CD4-positive, alpha-beta T cell treated with Interleukin-17A for 1 hour (primary cell): ENCODE measurements around the gene LENEP.
A peak's percentile ranks its signal among the peaks of the same experiment; 100 is the strongest.
"Not testable (repeated sequence)": the region's sequence is repeated elsewhere in the genome, so short reads cannot be mapped to it uniquely, and the experiment has no call there.

Experiments used
- DNase-seq: peaks from one replicate; pipeline ENCODE4 v3.0.0-alpha.2; 2020

Gene LENEP

DNA sequence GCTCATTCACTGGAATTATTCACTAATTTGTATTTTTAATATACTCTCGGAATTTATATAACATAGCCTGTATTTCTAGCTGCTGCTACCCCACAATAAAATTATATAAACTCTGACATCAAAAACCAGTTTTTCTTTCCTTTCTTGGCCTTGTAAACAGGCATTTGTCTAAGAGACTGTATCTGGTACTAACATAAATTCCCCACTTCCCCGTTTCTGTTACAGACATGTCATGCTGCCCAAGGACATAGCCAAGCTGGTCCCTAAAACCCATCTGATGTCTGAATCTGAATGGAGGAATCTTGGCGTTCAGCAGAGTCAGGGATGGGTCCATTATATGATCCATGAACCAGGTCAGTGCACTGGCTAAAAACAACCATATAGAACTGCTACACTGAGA is 15.6 kb upstream of the LENEP start:
- not testable (repeated sequence) for DNase-seq

DNA sequence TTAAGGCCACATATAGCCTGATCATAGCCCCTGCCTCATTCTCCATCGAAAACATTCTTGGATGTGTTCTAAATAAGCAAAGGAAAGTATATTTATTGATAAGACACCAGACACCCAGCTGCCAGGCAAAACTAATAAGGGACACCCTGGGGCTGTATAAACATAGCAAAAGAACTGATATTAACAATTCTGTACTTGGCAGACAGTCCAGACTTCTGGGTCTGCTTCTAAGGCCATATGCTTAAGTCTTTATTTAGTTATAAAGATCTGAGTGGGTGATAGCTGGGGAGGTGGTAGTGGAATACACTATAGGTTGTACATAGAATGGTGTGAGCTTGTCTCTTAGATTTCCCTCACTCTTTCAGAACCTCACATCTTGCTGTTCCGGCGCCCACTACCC is 15.0 kb upstream of the LENEP start:
- no peak for DNase-seq

DNA sequence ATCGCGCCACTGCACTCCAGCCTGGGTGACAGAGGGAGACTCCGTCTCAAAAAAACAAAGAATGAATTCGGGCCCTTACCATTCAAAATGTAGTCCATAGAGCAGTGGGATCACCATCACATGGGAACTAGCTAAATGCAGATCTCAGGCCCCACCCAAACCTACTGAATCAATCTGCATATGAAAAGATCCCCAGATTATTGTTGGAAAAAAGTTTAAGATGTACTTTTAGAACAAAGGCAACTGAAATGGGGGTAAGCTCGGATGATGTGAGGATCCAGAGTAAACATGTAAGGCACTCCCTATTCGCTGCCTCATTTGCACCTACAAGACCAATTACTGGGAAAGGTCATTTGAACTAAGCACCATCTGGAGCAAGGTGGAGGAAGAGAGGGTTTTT is 11.0 kb upstream of the LENEP start:
- no peak for DNase-seq

DNA sequence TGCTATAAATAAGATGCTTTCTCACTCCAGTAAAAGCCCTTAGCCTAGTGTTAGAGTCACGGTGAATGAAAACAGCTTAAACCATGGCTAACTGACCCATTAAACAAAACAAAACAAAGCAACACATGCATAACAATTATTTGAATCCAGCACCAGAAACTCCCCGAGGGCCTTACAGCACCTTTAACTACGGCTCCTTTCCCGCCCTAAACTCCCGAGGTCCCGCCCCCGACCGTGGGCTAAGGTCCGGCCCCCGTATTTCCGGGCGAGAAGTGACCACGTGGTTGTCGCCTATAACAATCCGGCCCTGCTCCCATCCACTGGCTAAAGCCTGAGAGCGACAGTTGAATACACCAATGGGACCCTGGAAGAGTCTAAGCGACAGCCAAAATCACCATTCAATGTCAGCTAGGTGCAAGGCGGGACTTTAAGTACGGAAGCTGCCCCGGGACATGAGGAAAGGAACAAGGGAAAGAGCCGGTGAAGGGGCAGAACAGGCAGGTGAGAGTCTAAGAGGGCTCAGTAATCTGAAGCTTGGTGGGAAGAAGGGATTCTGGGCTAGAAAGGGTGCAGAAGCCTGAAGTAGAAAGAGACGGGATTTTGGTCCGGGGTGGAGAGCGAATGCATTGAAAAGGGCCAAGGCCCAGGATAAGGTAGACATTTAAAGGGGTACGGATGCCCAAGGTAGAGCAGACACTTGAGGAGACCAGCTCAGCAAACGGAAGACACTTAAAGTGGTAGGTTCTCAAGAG is 10.3 kb upstream of the LENEP start, which contains the start of gene FLAD1:
Gene FLAD1 (plus strand): TSS at position 448 of the 752 bp plus-strand sequence. CDS start 351 bp downstream, outside the sequence.
- peak; percentile 99 for DNase-seq

DNA sequence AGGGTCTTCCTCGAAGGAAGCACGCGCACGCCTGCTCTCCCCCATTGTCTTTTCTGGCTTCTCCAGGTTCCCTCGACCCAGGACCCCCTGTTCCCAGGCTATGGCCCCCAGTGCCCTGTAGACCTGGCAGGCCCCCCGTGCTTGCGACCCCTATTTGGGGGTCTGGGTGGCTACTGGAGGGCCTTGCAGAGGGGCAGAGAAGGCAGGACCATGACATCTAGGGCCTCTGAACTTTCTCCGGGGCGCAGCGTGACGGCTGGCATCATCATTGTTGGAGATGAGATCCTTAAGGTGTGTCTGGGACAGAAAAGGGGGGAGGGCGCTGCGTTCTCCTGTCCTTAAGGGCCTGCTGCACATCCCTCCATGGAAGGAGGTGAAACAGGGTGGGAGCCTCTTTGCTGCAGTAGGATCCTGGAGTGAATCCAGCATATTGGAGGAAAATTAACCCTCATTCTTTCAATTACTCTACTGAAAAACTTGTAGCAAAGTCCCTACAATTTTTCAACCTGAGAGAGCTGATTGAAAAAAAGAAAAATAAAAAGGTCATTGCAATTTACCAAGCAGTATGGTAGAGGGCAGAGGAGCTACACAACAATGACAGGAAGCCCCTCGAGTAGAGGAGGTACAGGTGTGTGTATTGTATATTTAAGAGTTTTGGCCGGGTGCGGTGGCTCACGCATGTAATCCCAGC is 9.5 kb upstream of the LENEP start:
- DNase-seq: no peak

DNA sequence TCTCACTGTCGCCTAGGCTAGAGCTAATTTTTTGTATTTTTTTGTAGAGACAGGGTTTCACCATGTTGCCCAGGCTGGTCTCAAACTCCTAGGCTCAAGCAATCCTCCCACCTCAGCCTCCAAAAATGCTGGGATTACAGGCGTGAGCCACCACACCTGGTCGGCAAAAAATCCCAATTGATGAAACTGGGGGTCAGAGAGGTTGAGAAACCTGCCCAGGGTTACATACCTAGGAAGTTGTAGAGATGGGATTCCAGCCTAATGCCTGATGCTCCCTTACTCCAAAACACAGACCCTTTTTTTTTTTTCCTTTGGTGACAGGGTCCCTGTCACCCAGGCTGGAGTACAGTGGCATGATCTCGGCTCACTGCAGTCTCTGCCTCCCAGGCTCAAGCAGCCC is 6.7 kb upstream of the LENEP start:
- not testable (repeated sequence) for DNase-seq

DNA sequence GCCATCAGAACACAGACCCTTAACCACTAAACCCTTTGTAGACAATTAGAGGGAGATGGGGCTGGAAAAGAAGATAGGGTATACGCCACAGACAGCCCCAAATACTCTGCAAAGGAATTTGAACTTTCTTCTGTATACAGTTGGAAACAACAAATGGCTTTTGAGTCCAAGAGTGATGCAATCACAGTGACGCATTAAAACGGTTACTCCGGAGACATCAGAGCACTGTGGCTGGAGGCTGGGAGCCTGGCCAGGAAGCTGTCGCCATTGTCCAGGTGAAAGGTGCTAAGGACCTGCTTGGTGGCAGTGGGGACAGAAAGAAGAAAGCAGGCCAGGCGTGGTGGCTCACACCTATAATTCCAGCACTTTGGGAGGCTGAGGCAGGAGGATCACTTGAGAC is 6.1 kb upstream of the LENEP start:
- no peak for DNase-seq

DNA sequence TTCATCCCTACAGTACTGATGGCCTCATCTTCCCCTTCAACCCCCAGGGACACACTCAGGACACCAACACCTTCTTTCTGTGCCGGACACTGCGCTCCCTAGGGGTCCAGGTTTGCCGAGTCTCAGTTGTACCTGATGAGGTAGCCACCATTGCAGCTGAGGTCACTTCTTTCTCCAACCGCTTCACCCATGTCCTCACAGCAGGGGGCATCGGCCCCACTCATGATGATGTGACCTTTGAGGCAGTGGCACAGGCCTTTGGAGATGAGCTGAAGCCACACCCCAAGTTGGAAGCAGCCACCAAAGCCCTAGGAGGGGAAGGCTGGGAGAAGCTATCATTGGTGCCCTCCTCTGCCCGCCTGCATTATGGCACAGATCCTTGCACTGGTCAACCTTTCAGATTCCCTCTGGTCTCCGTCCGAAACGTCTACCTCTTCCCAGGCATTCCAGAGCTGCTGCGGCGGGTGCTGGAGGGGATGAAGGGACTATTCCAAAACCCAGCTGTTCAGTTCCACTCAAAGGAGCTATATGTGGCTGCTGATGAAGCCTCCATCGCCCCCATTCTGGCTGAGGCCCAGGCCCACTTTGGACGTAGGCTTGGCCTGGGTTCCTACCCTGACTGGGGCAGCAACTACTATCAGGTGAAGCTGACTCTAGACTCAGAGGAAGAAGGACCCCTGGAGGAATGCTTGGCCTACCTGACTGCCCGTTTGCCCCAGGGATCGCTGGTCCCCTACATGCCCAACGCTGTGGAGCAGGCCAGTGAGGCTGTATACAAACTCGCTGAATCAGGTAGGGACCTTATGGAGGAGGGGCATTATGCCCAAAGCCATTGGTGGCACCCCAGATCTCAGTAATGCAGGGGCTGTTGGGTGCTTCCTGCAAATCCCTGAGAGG is 5.1 kb upstream of the LENEP start:
- no peak for DNase-seq

DNA sequence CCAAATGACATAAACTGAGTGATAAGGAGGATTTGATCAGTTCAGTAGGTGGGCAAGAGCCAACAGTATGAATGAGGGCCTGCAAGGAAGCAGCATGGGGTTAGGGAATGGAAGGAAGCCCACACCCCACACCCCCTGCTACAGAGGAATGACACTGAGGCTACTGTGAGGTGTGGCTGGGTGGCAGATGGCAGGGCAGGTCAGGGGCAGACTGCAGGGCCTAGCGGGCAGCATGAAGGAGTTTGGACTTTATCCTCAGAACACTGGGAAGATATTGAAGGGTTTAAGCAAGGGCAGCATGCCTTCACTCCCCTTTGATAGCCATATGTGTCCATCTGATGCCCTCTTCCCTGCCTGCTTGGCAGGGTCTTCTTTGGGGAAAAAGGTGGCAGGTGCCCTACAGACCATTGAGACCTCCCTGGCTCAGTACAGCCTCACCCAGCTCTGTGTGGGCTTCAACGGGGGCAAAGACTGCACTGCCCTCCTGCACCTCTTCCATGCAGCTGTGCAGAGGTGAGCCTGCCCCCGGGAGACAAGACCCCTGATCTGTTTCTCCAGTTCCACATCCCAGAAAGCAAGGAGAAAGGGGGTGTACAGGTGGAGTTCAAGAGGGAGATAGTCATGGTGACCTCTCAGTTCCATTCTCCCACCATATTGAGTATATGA is 4.1 kb upstream of the LENEP start:
- no peak for DNase-seq

DNA sequence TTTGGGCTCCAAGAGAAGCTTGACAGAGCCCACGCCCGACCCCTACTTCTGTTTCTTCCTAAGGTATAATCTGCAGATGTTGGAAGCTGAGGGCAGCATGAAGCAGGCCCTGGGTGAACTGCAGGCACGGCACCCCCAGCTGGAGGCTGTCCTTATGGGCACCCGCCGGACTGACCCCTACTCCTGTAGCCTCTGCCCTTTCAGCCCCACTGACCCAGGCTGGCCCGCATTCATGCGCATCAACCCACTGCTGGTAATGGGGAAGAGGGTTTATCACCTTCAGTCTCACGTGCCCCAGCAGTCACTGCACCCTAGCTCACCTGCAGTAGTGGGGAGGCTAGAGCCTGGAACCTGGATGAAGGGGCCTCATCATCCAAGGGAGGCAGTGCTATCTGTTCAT is 3.1 kb upstream of the LENEP start:
- no peak for DNase-seq

DNA sequence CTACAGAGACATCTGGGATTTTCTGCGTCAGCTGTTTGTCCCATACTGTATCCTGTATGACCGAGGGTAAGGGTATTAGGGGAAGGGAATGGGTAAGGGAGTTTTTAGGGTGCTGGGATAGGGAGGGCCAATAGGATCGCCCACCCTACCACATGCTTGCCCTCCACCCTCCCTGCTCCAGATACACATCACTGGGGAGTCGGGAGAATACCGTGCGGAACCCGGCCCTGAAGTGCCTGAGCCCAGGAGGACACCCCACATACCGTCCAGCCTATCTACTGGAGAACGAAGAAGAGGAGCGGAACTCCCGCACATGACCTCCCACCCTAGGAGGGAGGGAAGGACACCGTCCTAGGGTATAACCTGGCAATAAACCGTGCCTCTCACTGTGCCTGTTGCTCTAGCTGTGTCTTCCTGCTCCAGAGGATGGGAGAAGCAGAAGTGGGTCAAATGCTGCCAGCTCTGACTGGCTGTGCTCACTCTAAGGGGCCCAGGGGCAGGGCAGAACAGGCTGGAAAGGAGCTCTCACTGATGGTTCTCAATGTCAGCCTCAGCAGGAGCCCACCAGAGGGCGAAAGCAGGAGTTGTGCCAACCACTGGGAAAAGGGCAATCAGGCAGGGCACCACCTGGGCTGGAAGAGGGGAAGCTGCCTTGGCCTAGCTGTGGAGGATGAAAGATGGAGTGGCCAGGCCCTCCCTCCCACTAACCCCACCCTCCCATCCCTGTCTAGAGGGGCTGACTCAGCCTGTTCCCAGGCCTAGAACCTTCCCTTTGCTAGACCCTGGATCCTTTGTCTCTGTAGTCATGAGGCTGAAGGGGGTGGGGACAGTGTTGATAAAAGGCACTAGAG is 440 bp upstream of the LENEP start:
- no peak for DNase-seq

DNA sequence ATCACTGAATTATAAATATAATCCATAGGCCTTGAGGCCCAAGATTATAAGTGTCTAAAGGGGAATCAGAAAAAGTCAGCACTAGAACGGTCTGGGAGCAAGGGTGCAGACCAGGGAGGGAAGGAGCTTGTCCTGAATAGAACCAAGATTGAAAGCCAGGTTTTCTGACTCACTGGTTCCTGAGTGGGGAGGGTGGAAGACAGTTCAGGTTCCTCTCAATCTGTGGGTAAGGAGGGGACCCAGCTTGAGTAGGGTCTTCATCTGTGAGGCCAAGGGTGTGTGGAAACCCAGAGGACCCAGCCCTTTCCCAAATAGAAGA is 842 bp downstream of the LENEP start:
- no peak for DNase-seq

DNA sequence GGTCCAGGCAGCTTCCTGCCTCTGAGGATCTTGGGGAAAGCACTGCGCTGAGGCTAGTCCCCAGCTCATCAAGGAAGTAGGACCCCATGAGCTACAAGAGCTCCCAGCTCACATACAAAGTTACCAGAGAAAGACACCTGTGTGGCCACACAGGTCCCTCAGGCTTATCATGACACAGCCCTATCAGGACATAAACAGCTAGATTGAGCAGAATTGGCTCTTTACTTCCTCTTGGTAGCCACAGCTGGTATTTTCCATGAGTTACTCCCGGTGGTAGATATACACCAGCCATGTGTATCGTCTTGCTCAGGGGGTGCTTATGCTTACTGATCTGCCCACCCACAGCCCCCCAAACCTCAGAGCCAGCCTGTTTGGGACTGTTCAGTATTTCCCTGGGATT is 1.2 kb downstream of the LENEP start:
- DNase-seq: no peak

DNA sequence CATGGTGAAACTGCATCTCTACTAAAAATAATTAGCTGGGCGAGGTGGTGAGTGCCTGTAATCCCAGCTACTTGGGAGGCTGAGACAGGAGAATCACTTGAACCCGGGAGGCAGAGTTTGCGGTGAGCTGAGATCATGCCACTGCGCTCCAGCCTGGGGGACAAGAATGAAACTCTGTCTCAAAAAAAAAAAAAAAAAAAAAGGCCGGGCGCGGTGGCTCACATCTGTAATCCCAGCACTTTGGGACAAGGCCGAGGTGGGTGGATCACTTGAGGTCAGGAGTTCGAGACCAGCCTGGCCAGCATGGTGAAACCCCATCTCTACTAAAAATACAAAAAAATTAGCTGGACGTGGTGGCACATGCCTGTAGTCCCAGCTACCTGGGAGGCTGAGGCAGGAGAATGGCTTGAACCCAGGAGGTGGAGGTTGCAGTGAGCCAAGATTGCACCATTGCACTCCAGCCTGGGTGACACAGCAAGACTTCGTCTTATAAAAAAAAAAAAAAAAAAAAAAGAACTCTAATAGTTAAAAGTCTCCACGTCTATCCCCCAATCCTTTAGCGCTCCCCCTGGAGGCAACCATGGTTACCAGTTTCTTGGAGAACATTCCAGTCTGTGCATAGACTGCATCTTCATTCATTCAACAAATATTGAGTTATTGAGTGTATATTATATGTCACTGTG is 2.1 kb downstream of the LENEP start:
- DNase-seq: not testable (repeated sequence)

DNA sequence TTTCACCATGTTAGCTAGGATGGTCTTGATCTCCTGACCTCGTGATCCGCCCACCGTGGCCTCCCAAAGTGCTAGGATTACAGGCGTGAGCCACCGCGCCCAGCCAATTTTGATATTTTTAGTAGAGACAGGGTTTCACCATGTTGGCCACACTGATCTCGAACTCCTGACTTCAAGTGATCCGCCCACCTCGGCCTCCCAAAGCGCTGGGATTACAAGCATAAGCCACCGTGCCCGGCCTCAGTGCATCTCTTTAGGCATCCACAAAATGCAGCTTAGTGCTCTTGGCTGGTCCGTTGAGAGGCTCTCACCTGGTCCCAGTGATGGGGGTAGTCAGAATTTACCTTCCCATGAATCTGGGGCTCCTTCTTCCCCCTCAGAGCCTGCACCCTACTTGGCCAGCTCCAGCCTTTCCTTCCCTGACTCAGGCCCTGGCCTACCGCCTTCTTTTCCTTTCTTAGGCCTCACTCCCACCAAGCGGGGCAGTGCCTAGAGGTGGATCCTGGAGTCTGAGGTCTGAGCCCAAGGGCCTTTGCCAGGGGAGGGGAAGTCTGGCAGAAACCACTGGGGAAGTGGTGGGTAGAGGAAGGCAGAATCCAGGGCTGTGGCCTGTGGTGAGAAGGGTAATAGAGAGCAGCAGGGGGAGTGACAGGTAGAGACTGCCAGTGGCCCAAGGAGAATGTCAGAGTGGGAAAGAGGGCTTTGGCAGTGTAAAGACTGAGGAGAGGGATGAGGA is 3.7 kb downstream of the LENEP start:
- DNase-seq: no peak

DNA sequence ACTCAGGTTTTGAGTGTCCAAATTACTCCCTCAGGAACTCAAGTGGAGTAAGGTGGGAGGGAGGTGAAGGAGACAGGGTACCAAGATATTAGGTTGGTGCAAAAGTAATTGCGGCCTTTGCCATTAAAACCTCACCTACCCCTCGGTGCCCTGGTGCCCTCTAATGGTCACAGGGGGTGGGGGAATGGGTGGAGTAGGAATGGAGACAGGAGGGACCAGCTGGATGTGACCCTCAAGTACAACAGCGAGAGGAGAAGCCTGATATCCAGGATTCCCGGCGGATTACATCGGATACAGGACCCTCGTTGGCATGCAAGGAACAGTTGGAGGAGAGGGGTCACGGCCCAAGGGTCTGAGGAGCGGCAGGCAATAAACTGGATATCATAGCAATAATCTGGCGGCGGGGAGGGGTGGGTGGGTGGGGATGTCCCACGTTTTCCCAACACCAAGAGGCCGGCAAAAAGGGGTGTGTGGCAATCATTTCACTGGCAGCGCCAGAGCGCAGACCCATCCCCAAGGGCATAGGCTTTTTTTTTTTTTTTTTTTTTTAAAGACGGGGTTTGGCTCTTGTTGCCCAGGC is 4.9 kb downstream of the LENEP start:
- no peak for DNase-seq

DNA sequence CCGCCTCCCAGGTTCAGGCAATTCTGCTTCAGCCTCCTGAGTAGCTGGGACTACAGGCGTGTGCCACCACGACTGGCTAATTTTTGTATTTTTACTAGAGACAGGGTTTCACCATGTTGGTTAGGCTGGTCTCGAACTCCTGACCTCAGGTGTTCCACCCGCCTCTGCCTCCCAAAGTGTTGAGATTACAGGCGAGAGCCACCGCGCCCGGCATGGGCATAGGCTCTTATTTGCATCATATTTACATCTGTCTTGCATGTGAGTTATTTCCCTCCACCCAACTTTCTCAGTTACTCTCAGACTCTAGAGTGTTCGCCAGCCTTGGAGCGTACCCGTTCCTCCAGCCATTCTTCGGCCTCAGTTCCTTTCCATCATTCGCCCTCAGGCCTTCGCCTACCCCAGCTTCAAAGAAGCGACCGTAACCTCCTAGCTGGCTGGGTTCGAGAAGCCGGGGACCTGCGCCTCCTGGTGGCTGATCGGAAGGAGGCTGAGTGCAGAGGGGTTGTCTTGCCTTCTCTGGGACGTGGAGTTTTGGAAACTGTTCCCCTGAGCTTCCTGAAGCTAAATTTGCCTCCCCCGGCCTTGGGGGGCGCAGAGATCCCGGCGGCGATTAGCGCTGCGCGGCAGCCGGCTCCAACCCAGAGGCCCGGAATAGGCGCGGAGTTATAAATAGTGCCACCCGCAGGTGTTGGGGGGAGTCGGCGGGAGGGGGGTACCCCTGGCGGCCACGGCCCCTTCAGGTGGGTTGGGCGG is 5.6 kb downstream of the LENEP start:
- peak; percentile 81 for DNase-seq

DNA sequence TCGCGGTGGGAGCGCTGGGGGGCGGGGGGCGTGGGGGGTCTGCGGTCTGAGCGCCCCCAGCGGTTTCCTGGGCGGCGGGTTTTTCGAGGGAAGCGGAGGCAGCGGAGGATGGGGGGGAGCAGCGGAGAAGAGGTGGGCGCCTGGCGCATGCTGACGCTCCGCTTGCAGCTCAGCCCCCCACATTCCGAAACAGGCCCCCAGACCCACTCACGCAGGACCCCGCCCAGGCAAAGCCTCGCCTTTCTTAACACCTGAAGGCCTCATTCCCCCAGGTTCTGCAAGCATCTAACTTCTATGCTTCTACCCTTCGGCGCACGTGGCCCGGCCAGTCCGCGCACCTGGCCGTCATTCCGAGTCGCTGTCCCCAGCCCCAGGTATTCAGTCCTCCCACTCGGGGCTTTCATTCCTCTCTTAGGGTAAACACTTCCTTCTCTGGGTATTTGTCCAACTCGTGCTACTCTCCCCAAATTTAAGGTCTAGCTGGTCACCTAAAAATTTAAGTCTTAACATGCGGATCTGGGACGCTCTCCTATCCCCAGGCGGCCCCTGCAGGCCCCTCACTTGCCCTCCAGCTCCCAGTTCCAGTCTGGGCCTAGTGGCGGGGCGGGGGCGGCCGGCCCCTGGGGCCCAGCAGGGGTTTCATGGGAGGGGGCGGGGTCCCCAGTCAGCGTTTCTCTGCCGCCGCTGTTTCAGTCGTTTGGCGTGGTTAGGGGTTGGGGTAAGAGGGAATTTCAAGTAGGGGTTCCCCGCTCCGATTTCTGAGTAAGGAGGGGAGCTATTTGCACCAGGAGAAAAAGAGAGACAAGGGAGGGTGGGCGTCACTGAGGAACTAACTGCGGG is 6.4 kb downstream of the LENEP start:
- peak; percentile 54 for DNase-seq

DNA sequence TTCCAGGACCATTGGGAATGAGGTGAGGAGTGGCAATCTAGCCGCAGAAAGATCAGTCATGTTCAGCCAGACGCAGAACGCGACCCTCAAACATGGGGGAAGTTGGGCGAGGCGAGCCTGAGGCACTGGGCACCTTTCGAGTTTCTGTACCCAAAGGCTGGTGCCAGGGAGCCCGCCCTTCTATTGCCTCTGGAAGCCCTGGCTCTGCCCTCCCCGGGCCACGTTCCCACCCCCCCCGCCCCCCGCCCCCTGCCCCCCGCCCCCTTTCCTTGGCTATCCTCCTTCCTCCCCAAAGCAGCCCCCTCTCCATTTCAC is 7.0 kb downstream of the LENEP start:
- DNase-seq: no peak
